K562 (cell line): ENCODE data around the gene PRR15. TPM values are rescaled to one million over a fixed set of nuclear protein-coding genes. Genes with fewer than 3 reads are reported as not detected.

Source experiments
- CHD1 ChIP-seq: fragments of 200-600 bp; sonication (generic); IDR thresholded peaks from one replicate; pipeline ENCODE4 v1.6.1; 2012; ENCODE audit warnings: mild to moderate bottlenecking, moderate library complexity, low read length, inconsistent platforms
- CLOCK ChIP-seq: fragments of 250-450 bp; sonication (Bioruptor Pico); IDR thresholded peaks from 2 replicates; pipeline ENCODE4 v1.4.0; 2020; ENCODE audit warnings: mild to moderate bottlenecking, moderate library complexity, borderline replicate concordance
- SAFB ChIP-seq: fragments of 200-400 bp; formaldehyde crosslinking; IDR thresholded peaks from 2 replicates; pipeline ENCODE4 v1.6.1; 2017; ENCODE audit warnings: low read depth, low read length, borderline replicate concordance
- ZBTB11 ChIP-seq, 3 experiments: fragments of 200-800 bp in 1 of 3; fragments of 250-450 bp in 1 of 3; fragments of 450-650 bp in 1 of 3; sonication (Bioruptor Pico) in 1 of 3; sonication (Bioruptor generic) in 1 of 3; formaldehyde crosslinking in 1 of 3; IDR thresholded peaks; 2 replicates each; pipeline versions ENCODE4 v1.6.1 to v1.8.0; 2016 to 2022; ENCODE audit warnings: mild to moderate bottlenecking in 2 of 3, missing genetic modification characterization in 2 of 3, missing compliant biosample characterization in 1 of 3, moderate library complexity in 1 of 3
- ZNF436 ChIP-seq: fragments of 250-450, 450-650 bp; sonication (Bioruptor Pico); formaldehyde crosslinking; IDR thresholded peaks from 2 replicates; pipeline ENCODE4 v1.7.0; 2020; ENCODE audit warnings: mild to moderate bottlenecking
- polyA plus RNA-seq, 8 experiments: library from polyadenylated mRNA; depleted of rRNA in 4 of 8; stranded (reverse) in 5 of 8; unstranded in 3 of 8; fragments of >200 nt; fragmentation: Nextera tagmentation in 2 of 8; fragmentation: Illumina TruSeq in 1 of 8; extraction: Ambion mirVana in 2 of 8; extraction: Trizol in 1 of 8; gene quantifications; 2 replicates each; pipeline versions ENCODE4 v1.2.1 to v1.2.3, GENCODE V29; 2011 to 2014; ENCODE audit warnings: inconsistent platforms in 1 of 8, missing spikeins in 1 of 8
- total RNA-seq, 7 experiments: library from RNA; depleted of rRNA in 6 of 7; stranded (reverse); fragments of >200 nt in 6 of 7; fragmentation: Illumina TruSeq in 2 of 7; extraction: Trizol in 2 of 7; gene quantifications; 2 replicates each; pipeline versions ENCODE4 v1.2.1 to v1.2.3, GENCODE V29; 2011 to 2021; ENCODE audit warnings: low replicate concordance in 1 of 7

PRR15 gene
- total and polyA plus RNA-seq, 9 of the 15 experiments (the other 6 are each of a cell fraction or from before 2014, with no cell fraction given) = not detected

DNA sequence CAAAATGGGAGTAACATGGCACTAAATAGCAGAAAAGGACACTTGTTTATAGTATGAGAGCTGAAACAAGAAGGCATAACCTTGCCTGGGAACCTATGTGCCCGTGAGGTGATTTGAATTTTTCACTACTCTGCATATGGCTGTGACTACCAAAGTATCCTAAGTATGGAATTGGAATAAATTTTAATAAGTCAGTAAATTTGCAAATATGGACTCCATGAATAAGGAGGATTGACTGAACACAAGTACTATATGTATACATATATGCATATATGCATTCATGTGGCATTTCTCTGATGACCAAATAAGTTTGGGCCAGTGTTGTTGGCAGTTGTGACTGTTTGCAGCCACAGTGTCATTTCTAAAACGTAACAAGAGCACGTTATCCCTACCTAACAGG lies 34.5 kb downstream of the PRR15 start (continued):
- TF ChIP-seq ZBTB11 (CRISPR knock-in tag; IDR thresholded peaks at IDR 0.05) = no peak
- TF ChIP-seq SAFB = no peak
- TF ChIP-seq ZNF436 (CRISPR knock-in tag) = no peak
- TF ChIP-seq CLOCK (CRISPR knock-in tag) = no peak
- TF ChIP-seq CHD1 = no peak
